GM18520 (cell line): ENCODE results near the gene PLCXD3.

ENCODE experiments used
- ATAC-seq: cut with Tn5 transposase; IDR thresholded peaks from one replicate; pipeline ENCODE4 v1.9.1; 2021; ENCODE audit not compliant: unreplicated experiment

The PLCXD3 gene

DNA sequence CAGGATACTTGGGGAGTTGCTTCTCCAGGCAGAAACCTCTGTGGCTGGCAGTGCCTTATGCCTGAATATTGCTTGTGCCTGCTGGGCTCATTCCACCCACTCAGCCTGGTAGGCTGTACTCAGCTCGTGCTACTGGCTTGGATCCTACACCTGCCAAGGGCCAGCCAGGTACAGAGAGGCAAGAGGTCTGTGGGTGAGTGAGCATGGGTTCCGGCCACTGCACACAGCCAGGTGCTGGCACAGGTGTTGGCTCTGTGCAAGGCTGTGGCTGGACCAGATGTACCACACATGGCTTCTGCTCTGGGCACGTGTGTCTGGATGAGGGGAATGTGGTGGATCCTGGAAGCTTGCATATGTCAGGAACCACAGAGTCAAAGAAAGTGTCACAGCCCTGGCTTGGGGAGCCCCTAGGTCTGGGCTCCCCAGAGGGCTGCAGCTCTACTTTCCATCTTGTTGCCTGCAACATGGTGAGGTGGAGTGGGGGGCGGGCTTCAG lies 220.4 kb downstream of the PLCXD3 start:
- no peak for ATAC-seq

DNA sequence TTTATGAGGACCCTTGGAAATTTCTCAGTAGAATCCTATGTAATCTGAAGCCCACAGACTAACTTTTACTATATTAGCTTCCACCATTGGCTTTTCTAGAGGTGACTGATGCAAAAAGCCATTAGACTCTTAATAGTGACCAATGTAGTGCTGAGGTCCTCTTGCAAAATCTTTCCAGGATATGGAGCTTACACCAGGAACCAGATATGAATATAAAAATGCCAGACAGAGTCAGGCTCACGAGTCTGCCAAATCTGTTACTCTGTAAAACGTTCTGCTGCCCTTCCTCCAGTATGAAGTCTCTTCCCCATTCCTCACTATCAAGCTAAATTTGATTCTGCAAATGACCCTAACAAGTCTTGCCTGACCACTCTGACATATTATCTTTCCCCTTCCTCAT lies 223.7 kb downstream of the PLCXD3 start:
- ATAC-seq, result no peak

DNA sequence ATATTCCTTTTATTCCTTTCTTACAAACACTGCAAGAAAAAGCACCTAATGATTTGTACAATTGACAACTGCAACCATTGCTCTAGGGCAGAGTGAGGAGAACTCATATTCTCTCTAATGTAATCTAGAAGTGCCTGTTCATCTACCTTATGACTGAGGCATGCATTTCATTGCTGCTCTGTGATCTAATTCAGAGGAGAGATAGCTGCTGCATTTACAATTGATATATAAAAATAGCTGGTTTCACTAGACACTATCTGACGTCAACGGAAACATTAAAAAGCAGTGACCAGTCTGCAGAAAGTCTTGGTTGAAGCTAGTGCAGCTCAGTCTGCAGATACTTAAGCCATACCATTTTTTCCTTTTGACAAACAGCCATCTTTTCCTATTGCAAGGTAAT lies 224.2 kb downstream of the PLCXD3 start:
- ATAC-seq, result no peak

DNA sequence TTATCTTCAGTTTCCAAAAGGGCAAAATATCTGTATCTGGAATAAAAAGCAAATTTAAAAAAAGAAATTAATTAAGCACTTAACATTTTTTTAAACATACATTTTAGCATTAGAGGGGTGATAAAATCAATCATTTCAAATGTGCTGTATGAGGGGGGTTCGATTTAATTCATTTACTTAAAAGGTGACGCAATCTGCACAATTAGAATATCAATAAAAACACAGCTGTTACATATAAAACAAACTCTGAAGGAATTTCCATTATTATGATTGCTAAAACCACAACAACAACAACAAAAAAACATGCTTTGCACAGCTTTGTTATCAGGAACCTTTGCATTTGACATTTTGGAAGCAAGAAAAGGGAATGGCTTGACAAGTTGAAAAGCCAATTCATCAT lies 225.5 kb downstream of the PLCXD3 start:
- ATAC-seq, result no peak

DNA sequence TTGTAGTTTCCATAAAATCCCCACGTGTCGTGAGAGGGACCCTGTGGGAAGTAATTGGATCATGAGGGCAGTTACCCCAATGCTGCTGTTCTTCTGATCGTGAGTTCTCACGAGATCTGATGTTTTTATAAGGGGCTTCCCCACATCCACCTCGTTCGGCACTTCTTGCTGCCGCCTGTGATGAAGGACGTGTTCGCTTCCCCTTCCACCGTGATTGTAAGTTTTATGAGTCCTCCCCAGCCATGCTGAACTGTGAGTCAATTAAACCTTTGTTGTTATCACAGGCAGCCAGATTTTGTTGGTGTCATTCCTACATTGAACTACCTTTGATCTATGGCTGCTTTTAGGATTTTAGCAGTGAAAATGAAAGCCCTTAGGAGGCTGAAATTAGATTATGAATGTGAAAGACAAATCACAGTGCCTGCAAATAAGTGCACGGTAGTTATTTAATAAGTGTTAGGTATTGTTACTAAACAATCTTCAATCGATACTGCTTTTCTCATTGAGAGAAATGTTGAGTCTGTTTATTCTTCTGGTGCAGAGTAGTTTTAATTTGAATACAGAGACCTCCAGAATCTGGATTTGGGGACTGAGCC lies 229.1 kb downstream of the PLCXD3 start:
- no peak for ATAC-seq

DNA sequence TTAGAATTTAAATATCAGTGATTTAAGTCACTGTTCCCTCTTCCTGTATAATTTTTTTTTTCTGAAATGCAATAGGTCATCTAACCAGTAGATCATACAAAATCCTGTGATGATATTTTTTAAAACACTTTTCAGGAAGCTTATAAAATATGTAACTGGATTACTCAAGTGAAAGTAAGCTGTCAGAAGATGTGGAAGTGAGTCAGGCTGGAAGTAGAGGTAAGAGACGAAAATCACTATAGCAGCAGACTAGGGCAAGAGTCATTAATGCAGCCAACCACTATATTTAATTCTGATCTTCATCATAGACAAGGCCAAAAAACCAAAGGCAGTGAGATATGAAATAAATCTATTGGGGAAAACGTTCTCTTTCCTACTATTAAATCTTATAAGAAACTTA lies 231.4 kb downstream of the PLCXD3 start:
- ATAC-seq, result no peak

DNA sequence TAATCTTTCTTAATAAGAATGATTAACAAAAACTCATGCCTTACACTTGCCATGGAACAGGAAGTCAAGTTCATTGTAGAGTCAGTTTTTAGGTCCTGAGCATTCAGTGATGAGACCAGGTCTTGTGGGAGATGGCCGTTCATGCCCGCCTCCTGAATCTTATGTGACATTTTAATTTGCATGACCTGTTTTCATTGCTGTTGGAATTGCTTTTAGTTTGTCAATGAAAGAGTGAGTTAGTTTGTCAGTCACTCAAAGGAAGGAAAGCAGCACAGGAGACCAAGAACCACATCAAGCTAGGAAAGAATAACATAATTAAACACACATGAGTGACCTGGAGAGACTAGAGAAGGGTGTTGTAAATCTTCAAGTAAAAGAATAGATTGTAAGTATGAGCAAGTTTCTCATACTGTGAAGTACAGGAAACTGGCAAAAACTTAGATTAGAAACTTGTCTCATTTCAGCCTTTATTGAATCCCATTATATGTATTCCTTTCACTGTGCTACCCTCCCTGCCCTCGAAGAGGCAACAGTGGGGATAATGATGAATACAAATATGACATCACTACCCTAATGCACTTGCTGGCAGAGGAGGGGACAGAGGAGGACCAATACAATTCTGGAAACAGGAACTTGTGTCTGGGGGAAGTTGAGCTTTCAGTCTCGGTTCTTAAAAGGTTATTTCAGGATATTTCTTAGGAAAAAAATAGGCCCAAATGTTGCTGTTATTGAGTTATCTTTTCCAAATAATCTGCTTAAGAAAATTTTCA lies 232.7 kb downstream of the PLCXD3 start:
- no peak for ATAC-seq

DNA sequence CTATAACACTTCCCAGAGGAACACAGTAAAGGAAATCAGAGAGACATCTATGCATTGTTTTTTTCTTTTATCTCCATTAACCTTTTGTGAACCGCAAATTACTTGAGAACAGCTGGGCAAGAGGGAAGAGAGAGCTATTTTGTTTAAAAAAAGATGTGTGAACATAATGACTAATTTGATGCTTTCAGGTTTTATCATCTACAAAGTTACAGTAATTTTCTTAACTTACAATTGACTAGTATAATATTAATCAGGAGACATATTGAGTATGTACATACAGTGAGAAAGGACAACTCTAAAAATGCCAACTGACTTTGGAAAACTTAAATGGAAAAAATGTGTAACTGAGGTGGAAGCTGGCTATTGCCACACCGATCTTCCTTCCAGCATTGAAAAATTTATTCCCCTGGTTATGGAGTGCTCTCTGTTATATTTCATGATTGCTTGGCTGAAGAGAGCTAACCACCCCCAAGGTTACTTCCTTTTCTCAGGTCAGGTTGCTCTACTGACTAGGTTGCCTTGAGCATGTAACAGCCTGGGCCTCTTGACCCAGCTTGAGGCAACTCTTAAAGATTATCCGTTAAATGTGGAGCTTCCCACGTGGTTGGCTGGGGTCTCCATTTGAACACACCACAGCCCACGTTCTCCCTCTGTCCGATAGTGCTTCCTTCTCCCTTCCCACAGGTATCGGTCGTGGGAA lies 234.4 kb downstream of the PLCXD3 start:
- ATAC-seq, result peak; percentile 76

DNA sequence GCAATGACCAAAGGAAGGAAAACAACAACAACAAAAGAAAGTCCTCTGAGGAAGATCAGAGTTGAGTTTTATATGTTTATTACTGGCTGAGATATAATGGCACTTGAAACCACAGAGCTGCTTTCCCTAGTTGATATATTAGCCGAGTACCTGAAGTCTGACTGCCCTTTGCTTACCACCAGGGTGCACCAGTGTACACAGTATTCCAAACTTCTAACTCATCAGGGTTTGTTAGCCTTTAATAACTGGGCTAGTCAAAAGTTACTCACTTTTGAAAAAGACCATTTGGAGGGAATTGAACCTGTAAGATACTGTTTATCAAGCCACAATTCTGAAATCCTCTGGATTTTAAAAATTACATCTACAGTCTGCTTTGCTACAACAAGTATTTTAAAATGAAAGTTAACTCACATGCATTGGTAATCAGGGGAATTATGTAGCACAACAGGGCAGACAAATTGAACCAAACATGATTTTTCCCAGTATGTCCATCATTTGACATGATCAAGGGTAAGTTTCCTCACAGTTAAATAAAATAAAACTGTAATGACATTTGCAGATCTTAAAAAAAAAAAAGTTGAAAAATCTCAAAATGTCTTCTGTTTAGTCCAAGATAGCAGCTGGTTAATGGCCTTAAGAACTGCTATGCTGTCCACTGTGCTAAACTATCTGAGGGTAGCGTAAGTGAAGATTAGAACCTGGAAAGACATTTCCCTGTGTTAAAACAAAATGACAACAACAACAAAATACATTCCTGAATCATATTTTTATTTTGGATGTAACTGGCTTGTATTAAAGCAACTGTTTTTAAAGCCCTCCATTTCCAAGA lies 239.8 kb downstream of the PLCXD3 start:
- peak; percentile 83 for ATAC-seq

DNA sequence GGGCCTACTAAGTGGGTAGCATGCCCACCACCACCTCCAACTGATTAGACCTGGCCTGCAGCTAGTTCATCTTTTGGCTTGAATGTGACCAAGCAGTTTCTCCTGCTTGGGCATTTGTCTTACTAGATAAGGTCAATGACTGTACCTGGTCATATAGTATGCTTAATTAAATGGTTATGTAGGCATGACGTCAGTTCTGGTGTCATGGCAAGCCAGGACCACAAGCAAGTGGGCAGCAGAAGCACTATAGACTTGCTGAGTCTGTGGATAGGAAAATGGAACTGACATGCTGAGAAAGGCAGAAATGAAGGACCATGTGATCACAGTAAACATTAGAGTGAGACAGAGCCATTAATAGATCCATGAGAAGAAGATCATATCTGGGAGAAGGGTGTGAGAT lies 241.5 kb downstream of the PLCXD3 start:
- ATAC-seq, result no peak

DNA sequence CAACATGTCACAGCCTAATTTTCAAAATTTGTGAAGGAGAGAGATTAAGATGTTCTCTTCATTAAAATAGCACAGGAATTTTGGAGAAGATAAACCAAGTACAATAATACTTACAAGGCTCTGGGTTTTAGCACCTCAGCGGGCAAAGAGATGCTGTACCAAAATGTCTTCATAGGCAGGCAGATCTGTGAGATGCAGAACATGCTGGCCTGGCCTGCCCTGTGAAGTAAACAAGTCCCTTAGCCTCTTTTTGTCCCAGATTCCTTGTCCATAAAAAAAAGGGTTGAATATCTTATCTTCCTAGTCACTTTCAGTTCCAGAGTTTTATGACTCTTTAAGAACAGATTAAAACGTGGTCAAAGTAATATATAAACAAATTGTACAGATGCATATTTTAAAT lies 244.0 kb downstream of the PLCXD3 start:
- no peak for ATAC-seq

DNA sequence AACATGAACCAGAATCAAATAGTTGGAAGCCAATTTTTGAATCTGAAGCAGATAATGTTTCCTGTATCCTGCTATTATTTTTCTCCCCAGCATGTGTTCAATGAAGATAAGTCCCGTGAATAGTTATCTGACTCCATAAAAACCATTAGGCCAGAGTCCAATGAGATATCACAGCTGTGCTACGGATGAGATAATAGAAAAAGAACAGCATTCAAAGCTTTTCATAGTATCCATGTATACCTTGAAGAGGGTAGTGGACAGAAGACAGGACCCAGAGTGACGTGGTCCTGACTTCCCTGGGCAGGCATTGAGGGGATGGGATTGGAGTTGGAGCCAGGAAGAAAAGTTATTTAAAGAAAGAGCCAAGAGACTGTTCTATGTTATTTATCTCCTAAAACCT lies 246.4 kb downstream of the PLCXD3 start:
- no peak for ATAC-seq

DNA sequence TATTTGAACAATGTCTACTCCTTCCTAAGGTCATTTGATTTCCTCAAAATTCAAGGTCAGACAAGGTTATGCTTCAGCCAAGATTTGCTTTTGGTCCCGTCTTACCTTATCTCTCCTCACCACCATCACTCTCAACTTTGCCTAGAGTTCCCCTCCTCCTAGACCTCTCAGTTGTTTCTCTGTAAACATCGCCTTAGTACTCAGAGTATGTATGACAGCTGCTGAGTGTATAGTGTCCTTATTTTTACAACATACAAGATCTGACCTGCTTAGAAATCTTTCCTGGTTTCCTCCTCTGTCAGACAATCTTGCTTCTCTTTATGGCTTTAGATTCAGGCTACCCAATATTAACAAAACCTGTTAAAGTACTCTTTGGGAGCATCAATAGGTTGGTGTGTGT lies 247.1 kb downstream of the PLCXD3 start:
- ATAC-seq, result no peak
